ENCODE results near the gene CYP19A1. TPM values are rescaled to one million over a fixed set of nuclear protein-coding genes. Genes with fewer than 3 reads are reported as not detected.

The CYP19A1 gene
- not detected in 2 replicates for total RNA-seq

- DNase-seq (ENCODE audit: low read depth): no peak
- no peak for TF ChIP-seq CTCF (conservative IDR thresholded peaks at IDR 0.05; ENCODE audit: low read depth, low read length)
- H3K4me3 ChIP-seq (ENCODE audit: low read depth, low read length): no peak within 1 kb of the TSS
Measured at GRCh38 chr15:51338496-51338895, at the start of gene CYP19A1. TSS of gene CYP19A1 (minus strand) at chr15:51338596. CDS start at chr15:51242912, 95,684 bp downstream.

GRCh38 chr15:51387699-51388041 lies 49.3 kb upstream of the CYP19A1 start:
- H3K4me3 ChIP-seq (ENCODE audit: low read depth, low read length): no peak overlapping the region
- no peak for DNase-seq (ENCODE audit: low read depth)
- no peak for TF ChIP-seq CTCF (conservative IDR thresholded peaks at IDR 0.05; ENCODE audit: low read depth, low read length)

- no peak overlapping the region for H3K4me3 ChIP-seq (ENCODE audit: low read depth, low read length)
- TF ChIP-seq CTCF (conservative IDR thresholded peaks at IDR 0.05; ENCODE audit: low read depth, low read length): no peak
- no peak for DNase-seq (ENCODE audit: low read depth)
Measured at GRCh38 chr15:51386960-51387698, 48.7 kb upstream of the CYP19A1 start.

- no peak for DNase-seq (ENCODE audit: low read depth)
- TF ChIP-seq CTCF (conservative IDR thresholded peaks at IDR 0.05; ENCODE audit: low read depth, low read length): no peak
- H3K4me3 ChIP-seq (ENCODE audit: low read depth, low read length): no peak overlapping the region
Measured at GRCh38 chr15:51386486-51386885, 48.1 kb upstream of the CYP19A1 start.

- no peak for TF ChIP-seq CTCF (conservative IDR thresholded peaks at IDR 0.05; ENCODE audit: low read depth, low read length)
Measured at GRCh38 chr15:51386029-51386428, 47.6 kb upstream of the CYP19A1 start.

GRCh38 chr15:51382787-51383186 lies 44.4 kb upstream of the CYP19A1 start:
- TF ChIP-seq CTCF (conservative IDR thresholded peaks at IDR 0.05; ENCODE audit: low read depth, low read length): peak; percentile 69
- no peak overlapping the region for H3K4me3 ChIP-seq (ENCODE audit: low read depth, low read length)
- no peak for DNase-seq (ENCODE audit: low read depth)

More at GRCh38 chr15:51386029-51386428, 47.6 kb upstream of the CYP19A1 start:
- no peak overlapping the region for H3K4me3 ChIP-seq (ENCODE audit: low read depth, low read length)
- no peak for DNase-seq (ENCODE audit: low read depth)
